Cardiac muscle cell (in vitro differentiated cells and primary cell): Measurements from ENCODE around the gene TRPM6. TPM values are rescaled to one million over a fixed set of nuclear protein-coding genes. Genes with fewer than 3 reads are reported as not detected.

ENCODE experiments used
- DNase-seq, 2 donors: peaks; one replicate each; pipeline versions ENCODE4 v3.0.0 to v3.0.0-alpha.2; 2010 to 2017; ENCODE audit warnings: low read depth in 1 of 2, low spot score in 1 of 2
- H3K27ac ChIP-seq: fragments of 200-600 bp; sonication (generic); 2 replicates; pipeline ENCODE4 v1.5.1; 2016
- H3K27me3 ChIP-seq: fragments of 200-600 bp; sonication (generic); 2 replicates; pipeline ENCODE4 v1.6.0; 2016; ENCODE audit warnings: control low read depth
- H3K36me3 ChIP-seq: fragments of 200-600 bp; sonication (generic); 2 replicates; pipeline ENCODE4 v1.5.1; 2016; ENCODE audit warnings: control low read depth
- H3K4me1 ChIP-seq: fragments of 200-600 bp; sonication (generic); 2 replicates; pipeline ENCODE4 v1.8.1; 2017; ENCODE audit warnings: low read depth, mild to moderate bottlenecking, mixed run types
- H3K4me3 ChIP-seq: fragments of 200-600 bp; sonication (generic); 2 replicates; pipeline ENCODE4 v1.5.1; 2016; ENCODE audit warnings: mild to moderate bottlenecking
- H3K9me3 ChIP-seq: fragments of 200-600 bp; sonication (generic); 2 replicates; pipeline ENCODE4 v1.5.1; 2017; ENCODE audit warnings: low read depth, mild to moderate bottlenecking, control low read depth
- CTCF ChIP-seq: IDR thresholded peaks from 2 replicates; pipeline ENCODE4 v1.5.1; 2012; ENCODE audit warnings: low read depth, mild to moderate bottlenecking, low read length
- polyA plus RNA-seq: library from polyadenylated mRNA; unstranded; fragments of >200 nt; fragmentation: Nextera tagmentation; extraction: Ambion mirVana; gene quantifications from 2 replicates; pipeline ENCODE4 v1.2.1, GENCODE V29; 2016
- total RNA-seq: library from RNA; depleted of rRNA; stranded (reverse); fragments of >200 nt; gene quantifications from 2 replicates; pipeline ENCODE4 v1.2.3, GENCODE V29; 2016

Gene TRPM6
- total and polyA plus RNA-seq, 2 experiments from 2014 or later: 0.06 TPM; not detected in 1

GRCh38 chr9:74696520-74696919 is 191.2 kb downstream of the TRPM6 start:
- H3K27me3 ChIP-seq: no peaks in the 10 kb centered on the region
- no peak for TF ChIP-seq CTCF
- no peaks in the 10 kb centered on the region for H3K4me1 ChIP-seq
- no peak overlapping the region for H3K4me3 ChIP-seq
- no peaks in the 10 kb centered on the region for H3K36me3 ChIP-seq
- DNase-seq: no peak
- H3K27ac ChIP-seq: no peak overlapping the region
- H3K9me3 ChIP-seq: no peaks in the 10 kb centered on the region

- no peaks in the 10 kb centered on the region for H3K4me1 ChIP-seq
- no peaks in the 10 kb centered on the region for H3K27me3 ChIP-seq
- no peak for DNase-seq
- TF ChIP-seq CTCF: no peak
- H3K9me3 ChIP-seq: no peaks in the 10 kb centered on the region
- H3K4me3 ChIP-seq: no peak overlapping the region
- no peaks in the 10 kb centered on the region for H3K36me3 ChIP-seq
- no peak overlapping the region for H3K27ac ChIP-seq
These were observed 196.7 kb downstream of the TRPM6 start for GRCh38 chr9:74691058-74691457.

GRCh38 chr9:74683322-74683721 is 204.4 kb downstream of the TRPM6 start:
- H3K9me3 ChIP-seq: no peaks in the 10 kb centered on the region
- no peak for DNase-seq
- no peaks in the 10 kb centered on the region for H3K27me3 ChIP-seq
- no peak for TF ChIP-seq CTCF
- peaks cover 8% of the 10 kb centered on the region for H3K4me1 ChIP-seq
- no peak overlapping the region for H3K27ac ChIP-seq
- H3K36me3 ChIP-seq: no peaks in the 10 kb centered on the region
- no peak overlapping the region for H3K4me3 ChIP-seq

GRCh38 chr9:74681906-74682305 is 205.8 kb downstream of the TRPM6 start:
- Histone ChIP-seq H3K4me1 (peaks cover 8% of the 10 kb centered on the region), H3K27me3 (no peaks in the 10 kb centered on the region), H3K4me3 (no peak overlapping the region), H3K27ac (no peak overlapping the region), H3K9me3 (no peaks in the 10 kb centered on the region), H3K36me3 (no peaks in the 10 kb centered on the region)
- no peak for TF ChIP-seq CTCF
- peak in 1 of 2 donors; percentile 7 for DNase-seq

DNA sequence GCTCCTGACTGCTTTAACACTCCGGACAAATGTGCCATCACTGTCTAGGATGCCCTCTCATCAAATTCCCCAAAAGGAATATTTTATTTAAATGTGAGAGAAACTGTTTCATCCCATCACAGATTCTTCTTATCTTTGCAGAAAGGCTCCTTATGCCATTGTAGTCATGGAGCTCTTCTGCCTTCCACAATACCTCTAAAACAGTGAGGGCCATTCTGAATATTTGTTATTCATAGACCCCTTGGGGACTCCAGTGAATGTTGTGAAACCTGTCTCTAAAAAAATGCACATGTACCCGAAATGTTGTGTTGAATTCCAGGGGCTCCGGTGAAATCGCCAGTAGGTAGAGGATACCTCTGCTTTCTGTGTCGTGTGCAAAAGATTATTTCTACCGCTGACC is 213.6 kb downstream of the TRPM6 start:
- no peaks in the 10 kb centered on the region for H3K4me1 ChIP-seq
- TF ChIP-seq CTCF: no peak
- H3K27me3 ChIP-seq: no peaks in the 10 kb centered on the region
- no peaks in the 10 kb centered on the region for H3K9me3 ChIP-seq
- H3K27ac ChIP-seq: no peak overlapping the region
- H3K36me3 ChIP-seq: no peaks in the 10 kb centered on the region
- H3K4me3 ChIP-seq: no peak overlapping the region
- no peak for DNase-seq

Other genes with a start within 250 kb of the TRPM6 start
- gene C9orf40, start 65.0 kb upstream of the TRPM6 start, total RNA-seq: 7.8 and 12.0 TPM in 2 replicates
- 8.9 and 14.8 TPM in 2 replicates for gene C9orf40, start 65.0 kb upstream of the TRPM6 start, polyA plus RNA-seq
- 44.3 and 112 TPM in 2 replicates for gene CARNMT1, start 140.4 kb upstream of the TRPM6 start, total RNA-seq
- gene CARNMT1, start 140.4 kb upstream of the TRPM6 start, polyA plus RNA-seq: 16.0 and 26.2 TPM in 2 replicates
- 8.5 and 9.0 TPM in 2 replicates for gene NMRK1, start 200.2 kb upstream of the TRPM6 start, total RNA-seq
- 20.6 and 32.6 TPM in 2 replicates for gene NMRK1, start 200.2 kb upstream of the TRPM6 start, polyA plus RNA-seq
- gene OSTF1, start 200.6 kb upstream of the TRPM6 start, total RNA-seq: 19.2 and 20.5 TPM in 2 replicates
- 34.4 and 37.1 TPM in 2 replicates for gene OSTF1, start 200.6 kb upstream of the TRPM6 start, polyA plus RNA-seq